HL-60 (cell line): ENCODE measurements around the gene NUBP2.

Experiments
- DNase-seq, 2 experiments: peaks; one replicate each; pipeline ENCODE4 v3.0.0-alpha.2; 2010 to 2020; ENCODE audit warnings: low read depth in 1 of 2, low spot score in 1 of 2
- H3K27ac ChIP-seq: fragments of 250-450 bp; sonication (Bioruptor Pico); replicated peaks from 2 replicates; pipeline ENCODE4 v1.5.1; 2020; ENCODE audit warnings: mild to moderate bottlenecking, moderate library complexity
- H3K27me3 ChIP-seq: fragments of 250-450 bp; sonication (Bioruptor Pico); 2 replicates; pipeline ENCODE4 v1.5.1; 2021; ENCODE audit warnings: mild to moderate bottlenecking, moderate library complexity; ENCODE audit not compliant: insufficient read depth, poor library complexity, severe bottlenecking
- H3K4me3 ChIP-seq: replicated peaks from 2 replicates; pipeline ENCODE4 v1.5.1; 2011; ENCODE audit warnings: mild to moderate bottlenecking, control low read depth, low read length; ENCODE audit not compliant: insufficient read depth
- GABPA ChIP-seq: IDR thresholded peaks from 2 replicates; pipeline ENCODE4 v1.6.1; 2012; ENCODE audit warnings: low read depth
- POLR2AphosphoS5 ChIP-seq: IDR thresholded peaks from 2 replicates; pipeline ENCODE4 v1.6.1; 2012; ENCODE audit warnings: low read depth
- SPI1 ChIP-seq: IDR thresholded peaks from 2 replicates; pipeline ENCODE4 v1.6.1; 2012; ENCODE audit warnings: low read depth, mild to moderate bottlenecking, borderline replicate concordance
- TF ChIP-seq, protein P1 (sequence below): IDR thresholded peaks from one replicate; pipeline ENCODE4 v1.5.1; 2011; ENCODE audit warnings: low read length, control low read depth, inconsistent platforms; ENCODE audit not compliant: insufficient read depth
- TF ChIP-seq, protein P2 (sequence below): IDR thresholded peaks from 2 replicates; pipeline ENCODE4 v1.6.1; 2012; ENCODE audit warnings: low read depth; ENCODE audit not compliant: insufficient replicate concordance

The NUBP2 gene

DNA sequence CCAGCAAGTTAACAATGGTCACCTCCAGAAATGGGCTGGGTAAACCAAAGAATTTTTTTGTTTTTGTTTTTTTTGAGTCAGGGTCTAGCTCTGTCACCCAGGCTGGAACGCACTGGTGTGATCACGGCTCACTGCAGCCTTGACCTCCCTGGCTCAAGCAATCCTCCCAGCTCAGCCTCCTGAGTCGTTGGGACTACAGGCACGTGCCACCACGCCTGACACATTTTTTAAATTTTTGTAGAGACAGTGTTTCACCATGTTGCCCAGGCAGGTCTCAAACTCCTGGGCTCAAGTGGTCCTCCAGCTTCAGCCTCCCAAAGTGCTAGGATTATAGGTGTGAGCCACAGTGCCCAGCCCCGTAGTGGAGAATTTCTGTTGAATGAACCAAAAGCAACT lies 2.1 kb upstream of the NUBP2 start:
- Histone ChIP-seq H3K27ac (no peak overlapping the region), H3K4me3 (no peak overlapping the region), H3K27me3 (no peaks in the 10 kb centered on the region)
- DNase-seq = no peak
- TF ChIP-seq, protein P1, sequence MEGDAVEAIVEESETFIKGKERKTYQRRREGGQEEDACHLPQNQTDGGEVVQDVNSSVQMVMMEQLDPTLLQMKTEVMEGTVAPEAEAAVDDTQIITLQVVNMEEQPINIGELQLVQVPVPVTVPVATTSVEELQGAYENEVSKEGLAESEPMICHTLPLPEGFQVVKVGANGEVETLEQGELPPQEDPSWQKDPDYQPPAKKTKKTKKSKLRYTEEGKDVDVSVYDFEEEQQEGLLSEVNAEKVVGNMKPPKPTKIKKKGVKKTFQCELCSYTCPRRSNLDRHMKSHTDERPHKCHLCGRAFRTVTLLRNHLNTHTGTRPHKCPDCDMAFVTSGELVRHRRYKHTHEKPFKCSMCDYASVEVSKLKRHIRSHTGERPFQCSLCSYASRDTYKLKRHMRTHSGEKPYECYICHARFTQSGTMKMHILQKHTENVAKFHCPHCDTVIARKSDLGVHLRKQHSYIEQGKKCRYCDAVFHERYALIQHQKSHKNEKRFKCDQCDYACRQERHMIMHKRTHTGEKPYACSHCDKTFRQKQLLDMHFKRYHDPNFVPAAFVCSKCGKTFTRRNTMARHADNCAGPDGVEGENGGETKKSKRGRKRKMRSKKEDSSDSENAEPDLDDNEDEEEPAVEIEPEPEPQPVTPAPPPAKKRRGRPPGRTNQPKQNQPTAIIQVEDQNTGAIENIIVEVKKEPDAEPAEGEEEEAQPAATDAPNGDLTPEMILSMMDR = no peak
- TF ChIP-seq GABPA (no peak), POLR2AphosphoS5 (no peak), SPI1 (no peak)
- TF ChIP-seq, protein P2, sequence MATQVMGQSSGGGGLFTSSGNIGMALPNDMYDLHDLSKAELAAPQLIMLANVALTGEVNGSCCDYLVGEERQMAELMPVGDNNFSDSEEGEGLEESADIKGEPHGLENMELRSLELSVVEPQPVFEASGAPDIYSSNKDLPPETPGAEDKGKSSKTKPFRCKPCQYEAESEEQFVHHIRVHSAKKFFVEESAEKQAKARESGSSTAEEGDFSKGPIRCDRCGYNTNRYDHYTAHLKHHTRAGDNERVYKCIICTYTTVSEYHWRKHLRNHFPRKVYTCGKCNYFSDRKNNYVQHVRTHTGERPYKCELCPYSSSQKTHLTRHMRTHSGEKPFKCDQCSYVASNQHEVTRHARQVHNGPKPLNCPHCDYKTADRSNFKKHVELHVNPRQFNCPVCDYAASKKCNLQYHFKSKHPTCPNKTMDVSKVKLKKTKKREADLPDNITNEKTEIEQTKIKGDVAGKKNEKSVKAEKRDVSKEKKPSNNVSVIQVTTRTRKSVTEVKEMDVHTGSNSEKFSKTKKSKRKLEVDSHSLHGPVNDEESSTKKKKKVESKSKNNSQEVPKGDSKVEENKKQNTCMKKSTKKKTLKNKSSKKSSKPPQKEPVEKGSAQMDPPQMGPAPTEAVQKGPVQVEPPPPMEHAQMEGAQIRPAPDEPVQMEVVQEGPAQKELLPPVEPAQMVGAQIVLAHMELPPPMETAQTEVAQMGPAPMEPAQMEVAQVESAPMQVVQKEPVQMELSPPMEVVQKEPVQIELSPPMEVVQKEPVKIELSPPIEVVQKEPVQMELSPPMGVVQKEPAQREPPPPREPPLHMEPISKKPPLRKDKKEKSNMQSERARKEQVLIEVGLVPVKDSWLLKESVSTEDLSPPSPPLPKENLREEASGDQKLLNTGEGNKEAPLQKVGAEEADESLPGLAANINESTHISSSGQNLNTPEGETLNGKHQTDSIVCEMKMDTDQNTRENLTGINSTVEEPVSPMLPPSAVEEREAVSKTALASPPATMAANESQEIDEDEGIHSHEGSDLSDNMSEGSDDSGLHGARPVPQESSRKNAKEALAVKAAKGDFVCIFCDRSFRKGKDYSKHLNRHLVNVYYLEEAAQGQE = no peak

DNA sequence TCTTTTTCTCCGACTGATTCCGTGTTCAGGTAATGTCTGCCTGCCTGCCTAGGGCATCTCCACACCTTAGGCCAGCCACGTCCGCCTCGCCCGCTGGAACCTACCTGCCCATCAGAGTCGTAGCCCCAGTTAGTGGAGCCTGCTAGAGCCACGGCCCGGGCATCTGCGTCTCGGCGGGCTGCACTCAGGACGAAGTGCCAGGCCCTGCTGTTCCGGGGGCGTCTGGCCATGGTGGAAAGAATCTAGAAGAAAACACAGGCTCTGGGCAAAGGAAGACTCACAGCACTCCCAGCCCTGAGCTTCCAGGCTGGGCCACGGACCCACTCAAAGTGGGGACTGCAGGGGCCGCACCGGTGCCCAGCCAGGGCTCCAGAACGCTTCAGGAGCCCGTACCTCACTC lies 1.5 kb upstream of the NUBP2 start:
- H3K27ac ChIP-seq = peak overlapping the region; percentile 71
- no peak for DNase-seq
- TF ChIP-seq, protein P2 = no peak
- TF ChIP-seq POLR2AphosphoS5 (no peak), SPI1 (no peak), GABPA (no peak)
- TF ChIP-seq, protein P1 = no peak
- peak overlapping the region; percentile 95 for H3K4me3 ChIP-seq
- H3K27me3 ChIP-seq = no peaks in the 10 kb centered on the region

DNA sequence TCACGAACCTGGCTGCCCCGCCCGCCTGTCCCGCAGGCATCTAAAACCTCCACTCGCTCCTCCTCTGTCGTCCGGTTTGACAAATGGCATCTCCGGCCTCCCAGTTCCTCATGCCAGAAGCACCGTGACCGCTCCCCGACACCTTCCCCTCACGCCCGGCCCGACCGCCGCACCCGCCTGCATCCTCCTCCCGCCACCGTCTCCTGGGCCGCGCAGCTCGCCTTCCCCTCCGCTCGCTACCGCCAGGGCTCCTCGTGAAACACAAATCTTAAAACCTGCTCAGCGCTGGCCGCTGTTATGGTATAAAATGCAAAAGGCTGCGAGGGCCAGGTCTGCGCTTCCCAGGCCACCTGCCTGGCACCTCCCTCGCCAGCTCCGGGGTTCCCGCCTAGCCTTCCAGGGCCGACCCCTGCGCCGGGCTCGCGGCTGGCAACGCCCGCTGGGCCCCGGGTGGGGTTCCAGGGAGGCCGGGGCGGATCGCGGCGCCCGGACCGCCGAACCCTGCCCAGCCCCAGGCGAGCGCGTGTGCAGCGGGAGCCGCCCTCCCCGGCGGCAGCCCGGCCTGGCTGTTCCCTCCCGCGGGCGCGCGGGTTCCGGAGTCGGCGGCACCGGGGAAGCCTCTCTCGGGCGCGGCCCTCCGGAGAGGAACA lies 877 bp upstream of the NUBP2 start:
- peak overlapping the region; percentile 95 for H3K4me3 ChIP-seq
- peak in 1 of 2 experiments; percentile 60 for DNase-seq
- no peaks in the 10 kb centered on the region for H3K27me3 ChIP-seq
- peak overlapping the region; percentile 71 for H3K27ac ChIP-seq
- TF ChIP-seq SPI1 (no peak), POLR2AphosphoS5 (no peak; the same call in 1 of the 2 replicates)

DNA sequence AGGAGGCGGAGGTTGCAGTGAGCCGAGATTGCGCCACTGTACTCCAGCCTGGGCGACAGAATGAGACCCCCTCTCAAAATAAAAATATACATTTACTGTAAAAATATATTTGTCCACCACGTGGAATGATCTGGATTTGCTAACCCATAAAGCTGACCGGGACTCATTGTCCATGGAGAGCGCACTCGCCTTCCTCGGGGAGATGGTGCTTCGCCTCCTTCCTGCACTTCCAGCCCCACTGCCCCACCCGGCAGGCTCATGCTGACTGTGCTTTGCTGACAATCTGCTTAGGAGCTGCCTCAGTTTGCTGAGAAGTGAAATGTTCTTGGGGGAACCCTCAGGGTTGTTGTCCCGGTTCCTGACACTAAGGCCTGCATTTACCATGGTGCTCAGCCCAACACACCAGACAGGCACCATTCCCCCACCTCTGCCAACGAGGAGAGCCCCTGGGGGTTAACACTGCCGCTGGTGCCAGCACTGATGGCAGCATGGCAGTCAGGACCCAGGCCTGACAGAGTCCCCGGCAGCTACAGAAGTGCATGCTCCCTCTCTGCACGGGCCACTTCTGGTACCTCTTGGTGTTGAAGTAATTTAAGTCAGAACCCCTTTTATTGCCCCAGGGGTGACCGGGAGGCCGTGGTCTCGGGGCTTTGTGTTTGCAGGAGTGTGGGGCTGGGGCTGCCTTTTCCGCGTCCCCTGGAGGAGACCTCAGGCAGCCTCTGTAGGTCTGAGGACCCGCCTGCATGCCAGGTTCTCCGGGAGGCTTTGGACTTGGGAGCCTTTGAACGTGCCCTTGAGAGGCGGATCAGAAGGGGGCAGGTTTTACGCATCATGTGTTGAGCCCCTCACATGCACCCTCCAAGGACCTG lies 2.5 kb downstream of the NUBP2 start:
- DNase-seq = no peak
- Histone ChIP-seq H3K4me3 (no peak overlapping the region), H3K27ac (no peak overlapping the region), H3K27me3 (no peaks in the 10 kb centered on the region)
- TF ChIP-seq, protein P2 = no peak
- TF ChIP-seq, protein P1 = no peak
- no peak for TF ChIP-seq GABPA
- no peak for TF ChIP-seq SPI1
- no peak for TF ChIP-seq POLR2AphosphoS5
